ENCODE data around the gene GOLGA1. TPM values are rescaled to one million over a fixed set of nuclear protein-coding genes. Genes with fewer than 3 reads are reported as not detected.

Gene GOLGA1
- total and polyA plus RNA-seq, 2 of the 13 experiments (the other 11 are each of a cell fraction or from before 2014, with no cell fraction given) = 12.7 to 15.9 TPM

GRCh38 chr9:124877021-124877782 lies 63.7 kb downstream of the GOLGA1 start:
- peaks cover 17% of the 10 kb centered on the region for H3K79me2 ChIP-seq (ENCODE audit: insufficient read depth, low read length)
- no peaks in the 10 kb centered on the region for H3K27me3 ChIP-seq (ENCODE audit: control insufficient read depth in 1 of 2, insufficient read depth in 2 of 2, low read length in 2 of 2)
- TF ChIP-seq ZNF296 (CRISPR knock-in tag; conservative IDR thresholded peaks at IDR 0.05) (no peak), KMT2B (CRISPR knock-in tag; IDR thresholded peaks at IDR 0.05) (no peak), CREB1 (IDR thresholded peaks at IDR 0.05) (no peak), CREB1 (CRISPR knock-in tag; IDR thresholded peaks at IDR 0.05) (no peak), SETDB1 (CRISPR knock-in tag; IDR thresholded peaks at IDR 0.05; ENCODE audit: borderline replicate concordance) (no peak), ZNF768 (CRISPR knock-in tag; IDR thresholded peaks at IDR 0.05) (no peak), ZNF670 (CRISPR knock-in tag; IDR thresholded peaks at IDR 0.05; ENCODE audit: borderline replicate concordance) (no peak), ERF (CRISPR knock-in tag; IDR thresholded peaks at IDR 0.05) (no peak), SMAD3 (CRISPR knock-in tag; IDR thresholded peaks at IDR 0.05) (no peak), TBP (CRISPR knock-in tag; IDR thresholded peaks at IDR 0.05) (no peak), TCF7L2 (IDR thresholded peaks at IDR 0.05; ENCODE audit: low read depth, low read length) (no peak), ZNF484 (CRISPR knock-in tag; IDR thresholded peaks at IDR 0.05; ENCODE audit: borderline replicate concordance, low read depth) (no peak), HDAC2 (CRISPR knock-in tag; IDR thresholded peaks at IDR 0.05) (no peak), CC2D1A (CRISPR knock-in tag; IDR thresholded peaks at IDR 0.05) (no peak)
- no peak overlapping the region for H3K4me2 ChIP-seq (ENCODE audit: low read depth, low read length)
- intact Hi-C loops (cut with micrococcal nuclease; ENCODE audit: unreplicated experiment) = no loop called here
- BruUV-seq (replicated peaks) = no TSS peak
- H3K9ac ChIP-seq (ENCODE audit: insufficient read depth, low read depth, low read length) = no peak overlapping the region
- H3K4me3 ChIP-seq (replicated peaks in 1 of 3; ENCODE audit: insufficient read depth in 1 of 3, low read depth in 2 of 3, low read length in 3 of 3) = no peak overlapping the region
- H3K9me3 ChIP-seq (ENCODE audit: low read length) = no peaks in the 10 kb centered on the region
- peaks cover 6% of the 10 kb centered on the region; the same call in 1 of the 2 replicates for H3K4me1 ChIP-seq (ENCODE audit: insufficient read depth, low read length)
- POLR2A ChIA-PET = interaction anchor here (1.2 to 1.5 kb wide), 2 partner anchors 16 to 21 kb away, joined by 3 to 6 read pairs; partner anchors contain the start of genes ARPC5L and RPL35
- DNase-seq (ENCODE audit: low spot score) (no peak), FAIRE-seq (no peak), ATAC-seq (no peak)
- H3K36me3 ChIP-seq (replicated peaks in 1 of 2; ENCODE audit: control insufficient read depth in 1 of 2, insufficient read depth in 2 of 2, low read length in 2 of 2) = peaks cover 26 to 85% of the 10 kb centered on the region in 2 experiments; a peak in 4 of 5 replicates
- CTCF ChIA-PET (ENCODE audit: low intra/inter-chr PET ratio, low total read pairs) = no interaction called here
- in situ Hi-C loops (cut with HindIII; ENCODE audit: extremely low pct_ligation_motif_present, low pct_unique_long_range_greater_than_20kb) = no loop called here
- 91% methylated on average over 14 of the region's 14 CpGs for WGBS (ENCODE audit: low lambda C conversion rate)
- H3K27ac ChIP-seq (ENCODE audit: extremely low read length, insufficient read depth, low read length) = no peak overlapping the region
- H4K20me1 ChIP-seq (ENCODE audit: insufficient read depth, low read length) = no peaks in the 10 kb centered on the region
- no peak overlapping the region for H2AFZ ChIP-seq (ENCODE audit: low read length)

Data from HepG2 (cell line).